GM19452 (cell line): ENCODE measurements around the gene MS4A6E.

Experiments
- ATAC-seq: cut with Tn5 transposase; IDR thresholded peaks from one replicate; pipeline ENCODE4 v1.9.1; 2021; ENCODE audit not compliant: unreplicated experiment

MS4A6E gene

DNA sequence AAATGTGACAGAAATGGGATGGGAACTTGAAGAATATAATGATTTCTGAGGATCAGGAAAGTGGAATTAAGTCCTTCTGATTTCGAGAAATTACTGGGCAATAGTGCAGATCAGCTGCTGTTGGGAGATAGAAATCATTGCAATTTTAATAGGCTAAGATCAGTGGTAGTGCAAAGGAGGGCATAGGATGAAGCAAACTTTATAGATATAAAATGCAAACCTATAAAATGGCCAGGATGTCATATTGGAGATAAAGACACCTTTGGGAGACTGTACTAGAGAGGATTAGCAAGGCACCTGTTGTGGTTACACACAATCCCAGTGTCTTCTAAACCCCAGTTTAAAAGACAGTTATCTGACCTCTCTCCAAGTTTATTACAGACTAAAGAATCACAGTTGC lies 44.8 kb downstream of the MS4A6E start:
- no peak for ATAC-seq

DNA sequence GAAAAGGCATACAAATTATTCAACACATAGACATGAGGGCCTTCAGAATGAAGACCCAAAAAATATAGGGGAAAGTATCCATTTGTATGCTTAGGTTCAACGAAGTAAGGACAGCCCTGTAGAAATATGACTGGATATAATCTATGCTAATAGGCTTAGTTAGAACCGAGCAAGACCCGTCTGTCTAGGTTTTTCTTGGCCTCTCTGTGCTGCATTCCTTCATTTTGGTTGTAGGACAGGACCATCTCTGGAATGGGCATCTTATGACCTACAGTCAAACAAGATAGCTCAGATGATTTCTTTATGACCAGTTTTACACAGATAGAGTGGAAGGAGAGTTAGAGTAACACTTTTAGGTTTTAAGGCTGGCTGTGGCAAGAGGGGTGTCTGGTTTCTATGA lies 45.7 kb downstream of the MS4A6E start:
- no peak for ATAC-seq

DNA sequence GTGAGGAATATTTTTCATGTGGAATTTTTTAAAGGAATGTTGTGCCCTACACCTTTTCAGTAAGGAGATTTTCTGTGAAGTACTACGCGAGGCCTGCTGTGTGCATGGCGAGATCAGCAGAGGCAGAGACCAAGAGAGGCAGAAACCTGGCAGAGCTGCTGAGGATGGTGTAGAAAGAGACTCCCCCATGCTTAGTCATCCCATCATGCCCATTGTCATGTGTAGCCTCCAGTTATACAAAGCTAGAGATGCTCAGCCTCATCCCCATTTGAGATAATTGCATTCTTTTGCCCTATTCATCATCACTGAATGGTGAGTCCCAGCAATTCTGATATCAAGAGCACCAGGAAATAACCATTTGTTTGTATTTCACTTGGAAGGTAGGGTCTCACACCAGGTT lies 48.3 kb downstream of the MS4A6E start:
- no peak for ATAC-seq

DNA sequence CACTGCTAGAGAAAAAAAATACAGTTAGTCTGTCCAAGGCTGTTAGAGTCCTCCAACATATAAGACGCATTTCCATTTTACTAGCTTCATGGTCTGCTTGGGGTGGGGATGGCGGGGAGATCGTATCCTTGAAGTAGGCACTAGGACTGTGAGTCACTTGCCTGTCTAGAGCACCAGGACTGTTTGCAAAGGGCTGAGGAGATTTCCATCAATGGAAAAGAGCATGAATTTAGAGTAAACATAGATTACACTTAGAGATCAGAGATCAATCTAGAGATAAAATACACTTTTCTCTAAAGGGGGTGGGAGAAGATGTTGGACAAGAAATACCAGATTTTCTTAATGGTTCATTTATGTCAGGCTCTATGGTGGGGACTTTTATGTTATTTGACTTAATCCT lies 49.5 kb downstream of the MS4A6E start:
- ATAC-seq = no peak

DNA sequence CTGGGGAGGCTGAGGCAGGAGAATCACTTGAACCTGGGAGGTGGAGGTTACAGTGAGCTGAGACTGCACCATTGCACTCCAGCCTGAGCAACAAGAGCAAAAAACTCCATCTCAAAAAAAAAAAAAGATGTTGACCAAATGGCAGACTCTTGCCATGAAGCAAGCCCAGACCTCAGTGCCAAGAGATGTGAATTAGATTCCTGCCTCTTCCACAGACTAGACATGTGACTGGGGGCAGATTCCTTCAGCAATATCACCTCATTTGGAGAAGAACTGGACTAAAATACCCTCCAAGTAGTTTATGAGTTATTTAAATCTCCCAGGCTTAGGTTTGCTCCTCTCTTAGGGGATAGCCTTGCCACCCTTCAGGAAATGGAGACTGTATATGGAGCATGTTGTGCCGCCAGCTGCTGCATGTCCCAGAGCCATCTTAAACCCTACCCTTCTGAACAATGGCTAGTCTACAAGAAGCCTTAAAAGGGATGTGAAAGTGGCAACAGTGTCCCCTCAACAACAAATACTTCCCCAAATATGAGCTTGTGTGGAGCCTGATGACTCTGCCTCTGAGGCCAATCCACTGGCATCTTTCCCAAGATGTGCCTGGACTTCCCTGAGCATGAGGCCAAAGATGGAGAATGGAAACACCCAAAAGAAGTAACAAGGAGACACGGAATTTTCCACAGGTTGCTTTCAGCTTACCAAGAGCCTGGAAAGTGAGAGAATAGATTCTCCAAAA lies 50.5 kb downstream of the MS4A6E start:
- peak; percentile 48 for ATAC-seq

DNA sequence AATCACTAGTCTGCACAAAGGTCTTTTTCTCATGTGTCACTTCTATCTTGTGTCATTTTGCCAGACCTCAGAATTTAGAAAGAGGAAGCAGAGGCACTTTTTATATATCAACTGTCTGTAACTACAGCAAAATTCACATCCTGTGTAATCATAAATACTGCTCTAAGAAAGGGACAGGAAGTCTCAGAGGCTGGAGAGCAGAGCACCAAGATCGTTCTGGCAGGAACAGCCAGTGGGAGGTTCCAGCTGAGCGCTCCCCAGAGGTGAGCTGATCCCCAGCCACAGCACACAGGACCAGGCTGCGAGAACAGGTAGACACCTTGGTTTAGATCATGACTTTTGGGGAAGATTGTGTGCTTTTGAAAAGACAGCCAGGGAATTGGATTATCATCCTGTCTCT lies 51.3 kb downstream of the MS4A6E start, which contains the start of gene MS4A7:
TSS of gene MS4A7 (plus strand) at position 179 of the 400 bp plus-strand sequence. CDS start 4,610 bp downstream, outside the sequence.
- ATAC-seq = peak; percentile 93

DNA sequence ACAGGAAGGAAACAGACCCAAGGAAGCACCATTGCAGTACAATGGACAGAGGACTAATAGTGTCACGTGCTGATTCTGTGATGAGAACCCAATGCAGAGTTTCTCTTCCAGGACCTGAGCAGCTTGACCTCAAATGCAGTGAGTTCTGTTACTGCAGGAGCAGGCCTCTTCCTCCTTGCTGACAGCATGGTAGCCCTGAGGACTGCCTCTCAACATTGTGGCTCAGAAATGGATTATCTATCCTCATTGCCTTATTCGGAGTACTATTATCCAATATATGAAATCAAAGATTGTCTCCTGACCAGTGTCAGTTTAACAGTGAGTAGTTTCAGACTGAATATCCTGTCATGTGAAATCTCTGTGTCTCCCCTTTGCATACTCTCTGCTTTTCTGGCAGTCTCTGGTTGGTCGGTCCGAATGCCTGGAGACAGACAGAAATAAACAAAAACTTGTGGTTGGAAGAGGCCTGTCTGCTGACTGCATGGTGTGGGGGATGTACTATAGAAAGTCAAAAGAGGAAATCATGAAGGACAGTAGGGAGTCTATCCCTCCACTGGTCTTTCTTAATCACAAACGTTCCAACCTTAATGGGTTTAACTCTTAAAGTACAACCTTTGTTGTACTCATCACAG lies 62.3 kb downstream of the MS4A6E start:
- peak; percentile 90 for ATAC-seq

DNA sequence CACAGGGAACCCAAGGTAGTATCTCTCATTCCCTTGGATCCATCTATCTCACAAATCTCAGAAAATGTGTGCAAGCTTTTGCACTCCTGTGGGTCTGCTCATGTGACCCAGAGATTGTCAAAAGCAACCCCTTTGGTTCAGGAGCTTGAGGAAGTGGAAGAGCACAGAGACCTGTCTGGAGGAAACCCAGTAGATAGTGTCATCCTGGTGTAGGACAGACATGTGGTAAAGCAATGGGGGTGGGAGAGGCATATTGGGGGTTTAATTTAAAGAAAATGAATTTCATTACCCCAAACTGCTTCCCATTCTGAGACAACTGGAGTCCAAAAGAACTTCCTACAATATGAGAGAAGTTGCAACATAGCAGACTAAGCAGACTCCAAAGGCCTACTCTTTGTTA lies 63.4 kb downstream of the MS4A6E start:
- no peak for ATAC-seq
